GM12878 (cell line): ENCODE results near the gene JDP2. TPM values are rescaled to one million over a fixed set of nuclear protein-coding genes. Genes with fewer than 3 reads are reported as not detected.

Experiments used
- ATF3 ChIP-seq: IDR thresholded peaks from 2 replicates; pipeline ENCODE4 v1.6.1; 2011; ENCODE audit warnings: low read depth, mild to moderate bottlenecking, low read length, moderate library complexity, borderline replicate concordance; ENCODE audit errors: extremely low read depth
- CBFB ChIP-seq: IDR thresholded peaks from 2 replicates; pipeline ENCODE4 v1.6.1; 2016; ENCODE audit warnings: antibody characterized with exemption, low read depth
- CBX5 ChIP-seq: sonication (generic); IDR thresholded peaks from 2 replicates; pipeline ENCODE4 v1.6.1; 2016; ENCODE audit warnings: low read depth, moderate library complexity, mild to moderate bottlenecking, inconsistent platforms
- CHD4 ChIP-seq: fragments of 200-600 bp; sonication (generic); IDR thresholded peaks from 2 replicates; pipeline ENCODE4 v1.6.1; 2016; ENCODE audit warnings: mild to moderate bottlenecking
- CREM ChIP-seq: IDR thresholded peaks from 2 replicates; pipeline ENCODE4 v1.6.1; 2014; ENCODE audit warnings: antibody characterized with exemption, low read depth
- DPF2 ChIP-seq: fragments of 450-650 bp; IDR thresholded peaks from 2 replicates; pipeline ENCODE4 v1.6.1; 2017; ENCODE audit warnings: mild to moderate bottlenecking
- E2F4 ChIP-seq: IDR thresholded peaks from 2 replicates; pipeline ENCODE4 v1.6.1; 2012; ENCODE audit warnings: low read depth, low read length, improper control_type of control experiment
- ELK1 ChIP-seq: IDR thresholded peaks from 2 replicates; pipeline ENCODE4 v1.6.1; 2012; ENCODE audit warnings: low read depth, low read length, improper control_type of control experiment
- FOS ChIP-seq: IDR thresholded peaks from 3 replicates; pipeline ENCODE4 v1.6.1; 2011; ENCODE audit warnings: borderline replicate concordance; ENCODE audit not compliant: insufficient read length; ENCODE audit errors: extremely low read depth
- FOXK2 ChIP-seq: fragments of 450-650 bp; IDR thresholded peaks from 2 replicates; pipeline ENCODE4 v1.6.1; 2017; ENCODE audit warnings: mild to moderate bottlenecking, moderate library complexity
- FOXM1 ChIP-seq: IDR thresholded peaks from 2 replicates; pipeline ENCODE4 v1.6.1; 2012; ENCODE audit warnings: low read depth, mild to moderate bottlenecking, inconsistent platforms, low read length, moderate library complexity
- GATAD2B ChIP-seq: fragments of 450-650 bp; conservative IDR thresholded peaks from 2 replicates; pipeline ENCODE4 v1.6.1; 2017; ENCODE audit warnings: low read depth, mild to moderate bottlenecking, moderate library complexity
- IKZF2 ChIP-seq, 2 experiments: fragments of 450-650 bp; IDR thresholded peaks; 2 replicates each; pipeline ENCODE4 v1.6.1; 2017; ENCODE audit warnings: mild to moderate bottlenecking in 2 of 2, moderate library complexity in 2 of 2
- IRF3 ChIP-seq: fragments of 450-650 bp; IDR thresholded peaks from 2 replicates; pipeline ENCODE4 v1.6.1; 2014; ENCODE audit warnings: mild to moderate bottlenecking
- IRF4 ChIP-seq: IDR thresholded peaks from 2 replicates; pipeline ENCODE4 v1.6.1; 2011; ENCODE audit warnings: low read depth, low read length
- NBN ChIP-seq: fragments of 450-650 bp; IDR thresholded peaks from 2 replicates; pipeline ENCODE4 v1.6.1; 2016
- NFIC ChIP-seq: IDR thresholded peaks from 2 replicates; pipeline ENCODE4 v1.6.1; 2012; ENCODE audit warnings: low read depth, mild to moderate bottlenecking, inconsistent platforms, low read length, moderate library complexity
- NFYB ChIP-seq: IDR thresholded peaks from 2 replicates; pipeline ENCODE4 v1.6.1; 2011; ENCODE audit warnings: low read depth, mild to moderate bottlenecking, low read length, improper control_type of control experiment, moderate library complexity; ENCODE audit not compliant: insufficient read depth
- NRF1 ChIP-seq: conservative IDR thresholded peaks from 2 replicates; pipeline ENCODE4 v1.6.1; 2011; ENCODE audit warnings: mild to moderate bottlenecking, low read depth, low read length, improper control_type of control experiment
- PML ChIP-seq: IDR thresholded peaks from 2 replicates; pipeline ENCODE4 v1.6.1; 2012; ENCODE audit warnings: low read length, inconsistent platforms
- RAD21 ChIP-seq: IDR thresholded peaks from 2 replicates; pipeline ENCODE4 v1.6.1; 2011; ENCODE audit warnings: mild to moderate bottlenecking, low read depth, low read length, moderate library complexity; ENCODE audit not compliant: insufficient read depth
- RAD51 ChIP-seq: fragments of 450-650 bp; IDR thresholded peaks from 2 replicates; pipeline ENCODE4 v1.6.1; 2016; ENCODE audit warnings: moderate library complexity, mild to moderate bottlenecking, inconsistent platforms
- RUNX3 ChIP-seq: IDR thresholded peaks from 2 replicates; pipeline ENCODE4 v1.6.1; 2012; ENCODE audit warnings: low read length, inconsistent platforms
- SMAD1 ChIP-seq: fragments of 450-650 bp; IDR thresholded peaks from 2 replicates; pipeline ENCODE4 v1.6.1; 2018; ENCODE audit warnings: mild to moderate bottlenecking, low read depth; ENCODE audit not compliant: partially characterized antibody
- SMAD5 ChIP-seq: IDR thresholded peaks from 2 replicates; pipeline ENCODE4 v1.6.1; 2016; ENCODE audit warnings: antibody characterized with exemption, low read depth
- SPI1 ChIP-seq: IDR thresholded peaks from 2 replicates; pipeline ENCODE4 v1.6.1; 2011; ENCODE audit warnings: low read depth, mild to moderate bottlenecking, low read length, moderate library complexity, borderline replicate concordance; ENCODE audit not compliant: insufficient read depth
- SRF ChIP-seq, 2 experiments: IDR thresholded peaks; 2 replicates each; pipeline ENCODE4 v1.6.1; 2011; ENCODE audit warnings: low read depth in 2 of 2, low read length in 2 of 2, mild to moderate bottlenecking in 1 of 2, moderate library complexity in 1 of 2
- TCF12 ChIP-seq: IDR thresholded peaks from 2 replicates; pipeline ENCODE4 v1.6.1; 2011; ENCODE audit warnings: low read depth, mild to moderate bottlenecking, low read length
- polyA plus RNA-seq, 11 experiments: library from polyadenylated mRNA; depleted of rRNA in 4 of 11; unstranded in 6 of 11; stranded (reverse) in 5 of 11; fragments of >200 nt; fragmentation: Nextera tagmentation in 4 of 11; fragmentation: Illumina TruSeq in 1 of 11; extraction: Ambion mirVana in 4 of 11; extraction: Trizol in 1 of 11; gene quantifications; 1 replicate in 1 of 11; 2 replicates in 10 of 11; pipeline versions ENCODE4 v1.2.1 to v1.2.3, GENCODE V29; 2011 to 2016; ENCODE audit warnings: inconsistent platforms in 2 of 11, missing spikeins in 2 of 11, low read depth in 1 of 11
- total RNA-seq, 4 experiments: library from RNA; depleted of rRNA in 3 of 4; stranded (reverse); fragments of >200 nt in 3 of 4; fragmentation: Illumina TruSeq in 1 of 4; extraction: Trizol in 1 of 4; gene quantifications; 2 replicates each; pipeline versions ENCODE4 v1.2.1 to v1.2.3, GENCODE V29; 2013 to 2021

JDP2 gene
- total and polyA plus RNA-seq, 10 of the 15 experiments (the other 5 are each of a cell fraction or from before 2014, with no cell fraction given): 0.71 to 21.3 (median 11.2) TPM

- TF ChIP-seq CREM: peak; percentile 50; the same call in 1 of the 2 replicates
- TF ChIP-seq SPI1: peak; percentile 64; the same call in 1 of the 2 replicates
- 0 out of 2 replicates have a peak, but pooled peaks have one; percentile 0 for TF ChIP-seq DPF2
- TF ChIP-seq SRF (IDR thresholded peaks at IDR 0.05; ENCODE audit: low read depth in 2 of 2, low read length in 2 of 2): 0 out of 4 replicates have a peak, but pooled peaks of 1 of the 2 experiments have one; percentile 20
- 0 out of 2 replicates have a peak, but pooled peaks have one; percentile 5 for TF ChIP-seq ATF3
- peak; percentile 39; the same call in 1 of the 2 replicates for TF ChIP-seq RUNX3
- TF ChIP-seq NBN: 0 out of 2 replicates have a peak, but pooled peaks have one; percentile 24
- 0 out of 2 replicates have a peak, but pooled peaks have one; percentile 43 for TF ChIP-seq PML
- 0 out of 2 replicates have a peak, but pooled peaks have one; percentile 38 for TF ChIP-seq FOXM1
- no peak for TF ChIP-seq FOXK2
- TF ChIP-seq GATAD2B: 0 out of 2 replicates have a peak, but pooled peaks have one; percentile 21
- TF ChIP-seq E2F4: no peak
- TF ChIP-seq IRF3: no peak
- TF ChIP-seq NFIC: no peak
- no peak for TF ChIP-seq NFYB
- 0 out of 2 replicates have a peak, but pooled peaks have one; percentile 38 for TF ChIP-seq TCF12
- TF ChIP-seq SMAD5: no peak
- TF ChIP-seq CHD4: no peak
- TF ChIP-seq IRF4: no peak
- 0 out of 2 replicates have a peak, but pooled peaks have one; percentile 42 for TF ChIP-seq CBX5
- no peak for TF ChIP-seq CBFB
- no peak for TF ChIP-seq SMAD1
- no peak for TF ChIP-seq FOS
- peak in 1 of 2 experiments; percentile 52; a peak in 2 of 4 replicates for TF ChIP-seq IKZF2 (IDR thresholded peaks at IDR 0.05)
- TF ChIP-seq ELK1: no peak
- TF ChIP-seq RAD21: peak; percentile 92
- TF ChIP-seq NRF1: no peak
- TF ChIP-seq RAD51: no peak
Measured at GRCh38 chr14:75453817-75454434, 26.1 kb downstream of the JDP2 start (continued).
